Fibroblast of lung (primary cell): ENCODE measurements around the gene CLIC4. TPM values are rescaled to one million over a fixed set of nuclear protein-coding genes. Genes with fewer than 3 reads are reported as not detected.

Experiments
- DNase-seq, 2 donors: peaks; one replicate each; pipeline versions ENCODE4 v3.0.0 to v3.0.0-alpha.2; 2010; ENCODE audit warnings: low read depth in 2 of 2
- H2AFZ ChIP-seq: 2 replicates; pipeline ENCODE4 v1.5.1; 2012; ENCODE audit warnings: low read length, control low read depth, inconsistent platforms
- H3K27ac ChIP-seq: 2 replicates; pipeline ENCODE4 v1.5.1; 2011; ENCODE audit warnings: low read length, control low read depth; ENCODE audit not compliant: insufficient read depth
- H3K27me3 ChIP-seq: 2 replicates; pipeline ENCODE4 v1.5.1; 2011; ENCODE audit warnings: mild to moderate bottlenecking, low read length; ENCODE audit not compliant: control insufficient read depth, insufficient read depth
- H3K36me3 ChIP-seq: 2 replicates; pipeline ENCODE4 v1.5.1; 2011; ENCODE audit warnings: low read length; ENCODE audit not compliant: control insufficient read depth, insufficient read depth
- H3K4me1 ChIP-seq: 2 replicates; pipeline ENCODE4 v1.5.1; 2011; ENCODE audit warnings: low read length; ENCODE audit not compliant: control insufficient read depth, insufficient read depth; ENCODE audit errors: extremely low read depth
- H3K4me2 ChIP-seq: 2 replicates; pipeline ENCODE4 v1.5.1; 2011; ENCODE audit warnings: low read length, control low read depth; ENCODE audit not compliant: insufficient read depth; ENCODE audit errors: extremely low read depth
- H3K4me3 ChIP-seq, 4 experiments: fragments of 200-600 bp in 1 of 4; sonication (generic) in 1 of 4; replicated peaks in 1 of 4; 2 replicates each; pipeline ENCODE4 v1.5.1; 2011 to 2016; ENCODE audit warnings: low read length in 4 of 4, low read depth in 3 of 4, mild to moderate bottlenecking in 3 of 4, control low read depth in 2 of 4, inconsistent platforms in 1 of 4, mixed read lengths in 1 of 4; ENCODE audit not compliant: insufficient read depth in 1 of 4; ENCODE audit errors: control extremely low read depth in 1 of 4
- H3K79me2 ChIP-seq: 2 replicates; pipeline ENCODE4 v1.5.1; 2012; ENCODE audit warnings: mild to moderate bottlenecking, low read length, inconsistent platforms; ENCODE audit not compliant: control insufficient read depth, insufficient read depth
- H3K9ac ChIP-seq: 2 replicates; pipeline ENCODE4 v1.5.1; 2011; ENCODE audit warnings: mild to moderate bottlenecking, low read length, control low read depth; ENCODE audit not compliant: insufficient read depth
- H3K9me3 ChIP-seq: 2 replicates; pipeline ENCODE4 v1.5.1; 2012; ENCODE audit warnings: low read depth, low read length; ENCODE audit not compliant: control insufficient read depth, insufficient read depth
- H4K20me1 ChIP-seq: 2 replicates; pipeline ENCODE4 v1.5.1; 2011; ENCODE audit warnings: low read length; ENCODE audit not compliant: control insufficient read depth, insufficient read depth; ENCODE audit errors: extremely low read depth
- CTCF ChIP-seq, 2 donors: IDR thresholded peaks in 1 of 2; conservative IDR thresholded peaks in 1 of 2; 1 replicate in 1 of 2; 2 replicates in 1 of 2; pipeline ENCODE4 v1.5.1; 2011 to 2012; ENCODE audit warnings: low read length in 2 of 2, control low read depth in 1 of 2, inconsistent platforms in 1 of 2, low read depth in 1 of 2, mild to moderate bottlenecking in 1 of 2
- EZH2 ChIP-seq: IDR thresholded peaks from 2 replicates; pipeline ENCODE4 v1.5.1; 2012; ENCODE audit warnings: low read length, control low read depth, mild to moderate bottlenecking; ENCODE audit errors: missing control alignments
- polyA plus RNA-seq, 2 donors: library from polyadenylated mRNA; depleted of rRNA in 1 of 2; stranded (reverse) in 1 of 2; unstranded in 1 of 2; fragments of >200 nt; gene quantifications; 2 replicates each; pipeline ENCODE4 v1.2.1, GENCODE V29; 2011 to 2012; ENCODE audit warnings: missing spikeins in 1 of 2
- total RNA-seq: library from RNA; depleted of rRNA; stranded (reverse); fragments of >200 nt; gene quantifications from 2 replicates; pipeline ENCODE4 v1.2.1, GENCODE V29; 2014

Gene CLIC4
- total and polyA plus RNA-seq, 2 donors (not counting 1 experiment from before 2014, with no cell fraction given) = 368 to 494 TPM

DNA sequence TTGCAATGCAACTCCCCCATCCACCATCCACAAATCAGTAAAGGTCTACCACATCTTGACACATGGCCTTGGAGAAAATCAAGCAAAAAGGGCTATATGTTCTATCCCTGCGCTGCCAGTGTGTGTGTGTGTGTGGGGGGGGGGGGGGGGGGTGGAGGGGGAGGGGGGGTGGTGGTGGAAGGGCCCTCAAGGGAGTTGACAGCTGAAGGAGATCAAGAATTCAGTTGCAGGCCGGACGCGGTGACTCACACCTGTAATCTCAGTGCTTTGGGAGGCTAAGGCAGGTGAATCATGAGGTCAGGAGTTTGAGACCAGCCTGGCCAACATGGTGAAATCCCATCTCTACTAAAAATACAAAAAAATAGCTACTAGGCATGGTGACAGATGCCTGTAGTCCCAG is 37.6 kb upstream of the CLIC4 start:
- H3K36me3 ChIP-seq = no peaks in the 10 kb centered on the region
- H3K9me3 ChIP-seq = no peaks in the 10 kb centered on the region
- H2AFZ ChIP-seq = no peak overlapping the region
- no peak for TF ChIP-seq EZH2
- no peak for TF ChIP-seq CTCF (conservative IDR thresholded peaks at IDR 0.05 in 1 of 2, IDR thresholded peaks at IDR 0.05 in 1 of 2; ENCODE audit: low read depth in 1 of 2, low read length in 2 of 2)
- no peak overlapping the region for H3K27ac ChIP-seq
- H4K20me1 ChIP-seq = no peaks in the 10 kb centered on the region
- H3K4me2 ChIP-seq = no peak overlapping the region
- H3K79me2 ChIP-seq = no peaks in the 10 kb centered on the region
- no peak overlapping the region for H3K9ac ChIP-seq
- DNase-seq = peak in 1 of 2 donors; percentile 87
- H3K4me1 ChIP-seq = peaks cover 4% of the 10 kb centered on the region
- no peaks in the 10 kb centered on the region for H3K27me3 ChIP-seq
- no peak overlapping the region for H3K4me3 ChIP-seq

- H3K27me3 ChIP-seq = no peaks in the 10 kb centered on the region
- H3K9me3 ChIP-seq = no peaks in the 10 kb centered on the region
- H3K4me2 ChIP-seq = no peak overlapping the region
- no peak overlapping the region for H2AFZ ChIP-seq
- H3K4me1 ChIP-seq = peaks cover 12% of the 10 kb centered on the region
- H3K9ac ChIP-seq = no peak overlapping the region
- no peaks in the 10 kb centered on the region for H3K36me3 ChIP-seq
- no peak for DNase-seq
- H3K79me2 ChIP-seq = no peaks in the 10 kb centered on the region
- H3K4me3 ChIP-seq = no peak overlapping the region
- no peaks in the 10 kb centered on the region for H4K20me1 ChIP-seq
- TF ChIP-seq CTCF (conservative IDR thresholded peaks at IDR 0.05 in 1 of 2, IDR thresholded peaks at IDR 0.05 in 1 of 2; ENCODE audit: low read depth in 1 of 2, low read length in 2 of 2) = no peak
- no peak for TF ChIP-seq EZH2
- no peak overlapping the region for H3K27ac ChIP-seq
Measured at GRCh38 chr1:24708938-24709337, 36.3 kb upstream of the CLIC4 start.

GRCh38 chr1:24709791-24710441 is 35.3 kb upstream of the CLIC4 start:
- H3K9ac ChIP-seq = no peak overlapping the region
- H3K9me3 ChIP-seq = no peaks in the 10 kb centered on the region
- no peak overlapping the region for H2AFZ ChIP-seq
- H4K20me1 ChIP-seq = no peaks in the 10 kb centered on the region
- H3K27me3 ChIP-seq = no peaks in the 10 kb centered on the region
- H3K27ac ChIP-seq = no peak overlapping the region
- no peak overlapping the region for H3K4me2 ChIP-seq
- no peaks in the 10 kb centered on the region for H3K36me3 ChIP-seq
- no peak overlapping the region for H3K4me3 ChIP-seq
- no peak for TF ChIP-seq EZH2
- no peak for TF ChIP-seq CTCF (conservative IDR thresholded peaks at IDR 0.05 in 1 of 2, IDR thresholded peaks at IDR 0.05 in 1 of 2; ENCODE audit: low read depth in 1 of 2, low read length in 2 of 2)
- H3K4me1 ChIP-seq = peaks cover 12% of the 10 kb centered on the region
- H3K79me2 ChIP-seq = no peaks in the 10 kb centered on the region
- DNase-seq = no peak
